ENCODE data around the gene APOH. TPM values are rescaled to one million over a fixed set of nuclear protein-coding genes. Genes with fewer than 3 reads are reported as not detected.

The APOH gene
- total and polyA plus RNA-seq, 4 donors: 0.39 to 15.4 (median 4.8) TPM

DNA sequence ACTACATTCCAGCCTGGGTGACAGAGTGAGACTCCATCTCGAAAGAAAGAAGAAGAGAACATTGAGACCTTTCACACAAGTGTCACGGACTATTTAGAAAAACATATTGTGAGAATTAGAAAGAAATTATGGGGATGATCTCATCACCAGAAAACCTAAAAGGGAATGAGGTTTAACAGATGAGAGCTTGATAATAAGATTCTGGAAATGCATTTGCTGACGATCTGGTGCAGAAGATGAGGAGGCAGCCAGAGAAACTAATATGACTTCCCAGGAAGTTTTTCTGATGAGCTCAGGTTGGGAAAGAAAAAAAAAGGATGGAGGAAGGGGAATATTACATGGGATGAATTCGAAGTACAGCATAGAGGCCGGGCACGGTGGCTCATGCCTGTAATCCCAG lies 10.8 kb upstream of the APOH start:
- ATAC-seq (ENCODE audit: insufficient read depth, low FRiP score): no peak
- TF ChIP-seq, protein P1, sequence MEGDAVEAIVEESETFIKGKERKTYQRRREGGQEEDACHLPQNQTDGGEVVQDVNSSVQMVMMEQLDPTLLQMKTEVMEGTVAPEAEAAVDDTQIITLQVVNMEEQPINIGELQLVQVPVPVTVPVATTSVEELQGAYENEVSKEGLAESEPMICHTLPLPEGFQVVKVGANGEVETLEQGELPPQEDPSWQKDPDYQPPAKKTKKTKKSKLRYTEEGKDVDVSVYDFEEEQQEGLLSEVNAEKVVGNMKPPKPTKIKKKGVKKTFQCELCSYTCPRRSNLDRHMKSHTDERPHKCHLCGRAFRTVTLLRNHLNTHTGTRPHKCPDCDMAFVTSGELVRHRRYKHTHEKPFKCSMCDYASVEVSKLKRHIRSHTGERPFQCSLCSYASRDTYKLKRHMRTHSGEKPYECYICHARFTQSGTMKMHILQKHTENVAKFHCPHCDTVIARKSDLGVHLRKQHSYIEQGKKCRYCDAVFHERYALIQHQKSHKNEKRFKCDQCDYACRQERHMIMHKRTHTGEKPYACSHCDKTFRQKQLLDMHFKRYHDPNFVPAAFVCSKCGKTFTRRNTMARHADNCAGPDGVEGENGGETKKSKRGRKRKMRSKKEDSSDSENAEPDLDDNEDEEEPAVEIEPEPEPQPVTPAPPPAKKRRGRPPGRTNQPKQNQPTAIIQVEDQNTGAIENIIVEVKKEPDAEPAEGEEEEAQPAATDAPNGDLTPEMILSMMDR (IDR thresholded peaks at IDR 0.05; ENCODE audit: control extremely low read depth, extremely low read depth): no peak

DNA sequence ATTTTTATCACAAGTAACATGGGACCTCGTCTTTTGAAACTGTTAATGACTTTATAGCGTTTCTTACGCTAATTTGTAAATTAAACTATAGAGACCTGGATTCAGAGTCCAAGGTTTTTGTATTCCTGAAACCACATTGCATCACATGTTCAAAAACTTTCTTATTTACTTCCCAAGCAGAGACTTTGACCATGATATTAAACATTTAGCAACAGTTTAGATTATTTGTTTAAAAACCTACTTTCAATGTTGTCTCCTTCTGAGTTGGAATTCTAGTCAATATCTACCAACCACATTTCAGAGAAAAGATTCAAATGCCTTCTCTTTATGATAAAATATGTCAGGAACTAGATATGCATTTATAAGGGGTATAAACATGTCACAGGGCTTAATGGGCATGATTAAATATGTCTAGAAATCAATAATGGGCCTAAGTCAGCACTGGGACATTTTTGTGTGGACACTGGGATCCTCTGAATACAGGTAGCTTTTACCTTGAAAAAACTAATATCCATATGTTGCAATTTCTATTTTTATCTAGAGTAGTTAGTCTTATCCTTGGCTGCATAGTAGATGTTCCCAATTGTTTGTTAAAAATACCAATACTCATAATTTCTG lies 6.3 kb upstream of the APOH start:
- Histone ChIP-seq H3K36me3 (ENCODE audit: control insufficient read depth in 4 of 4, insufficient read depth in 4 of 4, low read length in 4 of 4) (no peaks in the 10 kb centered on the region), H3K27me3 (ENCODE audit: control insufficient read depth in 3 of 3, insufficient read depth in 3 of 3, low read length in 2 of 3) (no peaks in the 10 kb centered on the region), H3K4me3 (no peak overlapping the region), H3K4me1 (ENCODE audit: control insufficient read depth in 5 of 5, insufficient read depth in 5 of 5, low read length in 5 of 5) (peaks cover 0 to 7% (median 2%) of the 10 kb centered on the region in 5 donors), H3K27ac (ENCODE audit: low read depth in 1 of 2, low read length in 1 of 2) (no peak overlapping the region), H3K9me3 (ENCODE audit: control insufficient read depth in 4 of 4, insufficient read depth in 3 of 4, low read length in 3 of 4) (no peaks in the 10 kb centered on the region), H3K9ac (ENCODE audit: insufficient read depth in 1 of 2, low read length in 2 of 2) (no peak overlapping the region)
- no peak for ATAC-seq (ENCODE audit: insufficient read depth, low FRiP score)
- TF ChIP-seq, protein P1 (IDR thresholded peaks at IDR 0.05; ENCODE audit: control extremely low read depth, extremely low read depth): no peak
- no peak for DNase-seq
- whole genome bisulfite sequencing, 2 donors: 93 to 97% methylated on average over 3 of the region's 3 CpGs

More for the DNA sequence above, 10.8 kb upstream of the APOH start:
- no peaks in the 10 kb centered on the region for H3K9me3 ChIP-seq (ENCODE audit: control insufficient read depth in 4 of 4, insufficient read depth in 3 of 4, low read length in 3 of 4)
- no peaks in the 10 kb centered on the region for H3K36me3 ChIP-seq (ENCODE audit: control insufficient read depth in 4 of 4, insufficient read depth in 4 of 4, low read length in 4 of 4)
- WGBS, 2 donors: 90 to 94% methylated on average over 6 of the region's 6 CpGs
- no peak overlapping the region for H3K4me3 ChIP-seq
- H3K9ac ChIP-seq (ENCODE audit: insufficient read depth in 1 of 2, low read length in 2 of 2): no peak overlapping the region
- H3K27ac ChIP-seq (ENCODE audit: low read depth in 1 of 2, low read length in 1 of 2): no peak overlapping the region
- no peak for DNase-seq
- H3K4me1 ChIP-seq (ENCODE audit: control insufficient read depth in 5 of 5, insufficient read depth in 5 of 5, low read length in 5 of 5): peaks cover 0 to 2% (median 0%) of the 10 kb centered on the region in 5 donors
- no peaks in the 10 kb centered on the region for H3K27me3 ChIP-seq (ENCODE audit: control insufficient read depth in 3 of 3, insufficient read depth in 3 of 3, low read length in 2 of 3)

DNA sequence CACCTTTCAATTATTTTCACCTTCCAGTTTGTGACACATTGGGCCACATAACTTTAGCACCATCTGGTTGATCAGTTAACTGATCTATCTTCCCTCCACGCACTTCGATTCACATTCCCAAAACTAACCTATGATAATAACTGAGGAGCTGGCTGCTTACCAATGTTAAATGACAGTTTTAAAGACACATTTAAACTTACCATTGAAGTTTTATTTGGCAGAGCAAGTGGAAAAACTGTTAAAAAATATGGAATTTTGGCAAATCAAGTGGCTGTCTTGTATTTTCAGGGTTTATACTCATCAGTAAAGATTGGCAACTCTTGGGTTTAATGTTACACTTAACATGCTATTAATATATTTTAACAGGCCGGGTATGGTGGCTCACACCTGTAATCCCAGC lies 5.4 kb upstream of the APOH start:
- 94% methylated on average over 3 of the region's 3 CpGs for WGBS, 2 donors
- TF ChIP-seq, protein P1 (IDR thresholded peaks at IDR 0.05; ENCODE audit: control extremely low read depth, extremely low read depth): no peak
- Histone ChIP-seq H3K4me3 (no peak overlapping the region), H3K27me3 (ENCODE audit: control insufficient read depth in 3 of 3, insufficient read depth in 3 of 3, low read length in 2 of 3) (no peaks in the 10 kb centered on the region), H3K9ac (ENCODE audit: insufficient read depth in 1 of 2, low read length in 2 of 2) (no peak overlapping the region), H3K4me1 (ENCODE audit: control insufficient read depth in 5 of 5, insufficient read depth in 5 of 5, low read length in 5 of 5) (peaks cover 0 to 8% (median 6%) of the 10 kb centered on the region in 5 donors), H3K9me3 (ENCODE audit: control insufficient read depth in 4 of 4, insufficient read depth in 3 of 4, low read length in 3 of 4) (no peaks in the 10 kb centered on the region), H3K27ac (ENCODE audit: low read depth in 1 of 2, low read length in 1 of 2) (no peak overlapping the region), H3K36me3 (ENCODE audit: control insufficient read depth in 4 of 4, insufficient read depth in 4 of 4, low read length in 4 of 4) (no peaks in the 10 kb centered on the region)
- ATAC-seq (ENCODE audit: insufficient read depth, low FRiP score): no peak
- no peak for DNase-seq
